ENCODE data around the gene STAT6.

The STAT6 gene

DNA sequence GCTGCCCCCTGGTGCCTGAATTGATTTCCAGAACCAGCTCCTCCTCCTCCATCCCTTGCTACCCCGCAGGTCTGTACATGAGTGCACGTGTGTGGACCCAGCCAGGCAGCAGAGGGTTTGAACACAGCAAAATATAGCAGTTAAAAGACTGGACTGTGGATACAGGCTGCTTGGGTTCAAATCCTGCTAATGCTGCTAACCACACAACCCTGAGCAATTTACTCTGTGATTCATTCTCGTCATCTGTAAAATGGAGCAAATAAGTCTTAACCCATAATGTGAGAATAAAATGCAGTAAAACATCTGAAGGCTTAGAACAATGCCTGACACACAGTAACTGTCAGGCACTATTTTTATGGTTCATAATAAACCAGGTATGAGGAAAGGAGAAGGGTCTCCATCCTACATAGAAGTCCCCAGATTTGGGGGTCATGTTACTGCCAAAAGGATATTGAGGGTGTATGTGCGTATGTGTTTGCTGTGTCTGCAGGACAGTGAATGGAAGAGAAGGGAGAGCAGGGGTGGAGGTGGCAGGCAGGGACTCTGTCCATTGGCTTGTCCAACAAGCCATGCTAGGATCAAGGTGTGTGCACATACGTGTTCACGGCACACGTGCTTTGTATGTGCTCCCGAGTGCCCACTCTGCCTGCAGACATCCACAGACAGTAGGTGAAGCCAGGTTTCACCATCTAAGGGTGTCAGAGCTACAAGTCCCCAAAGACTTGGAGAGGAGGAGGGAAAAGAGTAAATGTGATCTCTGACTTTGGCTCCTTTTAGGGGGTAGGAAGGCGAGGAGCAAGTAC, 1.5 kb upstream of the STAT6 start:
- TF ChIP-seq, protein P1, sequence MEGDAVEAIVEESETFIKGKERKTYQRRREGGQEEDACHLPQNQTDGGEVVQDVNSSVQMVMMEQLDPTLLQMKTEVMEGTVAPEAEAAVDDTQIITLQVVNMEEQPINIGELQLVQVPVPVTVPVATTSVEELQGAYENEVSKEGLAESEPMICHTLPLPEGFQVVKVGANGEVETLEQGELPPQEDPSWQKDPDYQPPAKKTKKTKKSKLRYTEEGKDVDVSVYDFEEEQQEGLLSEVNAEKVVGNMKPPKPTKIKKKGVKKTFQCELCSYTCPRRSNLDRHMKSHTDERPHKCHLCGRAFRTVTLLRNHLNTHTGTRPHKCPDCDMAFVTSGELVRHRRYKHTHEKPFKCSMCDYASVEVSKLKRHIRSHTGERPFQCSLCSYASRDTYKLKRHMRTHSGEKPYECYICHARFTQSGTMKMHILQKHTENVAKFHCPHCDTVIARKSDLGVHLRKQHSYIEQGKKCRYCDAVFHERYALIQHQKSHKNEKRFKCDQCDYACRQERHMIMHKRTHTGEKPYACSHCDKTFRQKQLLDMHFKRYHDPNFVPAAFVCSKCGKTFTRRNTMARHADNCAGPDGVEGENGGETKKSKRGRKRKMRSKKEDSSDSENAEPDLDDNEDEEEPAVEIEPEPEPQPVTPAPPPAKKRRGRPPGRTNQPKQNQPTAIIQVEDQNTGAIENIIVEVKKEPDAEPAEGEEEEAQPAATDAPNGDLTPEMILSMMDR (conservative IDR thresholded peaks at IDR 0.05; ENCODE audit: low read length), result peak; percentile 83
- H3K4me3 ChIP-seq (ENCODE audit: low read length), result peak overlapping the region; percentile 39
- no peak for DNase-seq (ENCODE audit: low read depth)

GRCh38 chr12:57110104-57111030, 795 bp downstream of the STAT6 start:
- no peak for DNase-seq (ENCODE audit: low read depth)
- TF ChIP-seq, protein P1 (conservative IDR thresholded peaks at IDR 0.05; ENCODE audit: low read length), result peak; percentile 1; the same call in 1 of the 2 replicates
- peak overlapping the region; percentile 95 for H3K4me3 ChIP-seq (ENCODE audit: low read length)

GRCh38 chr12:57109207-57110103, 1.7 kb downstream of the STAT6 start:
- no peak for DNase-seq (ENCODE audit: low read depth)
- TF ChIP-seq, protein P1 (conservative IDR thresholded peaks at IDR 0.05; ENCODE audit: low read length), result no peak
- peak overlapping the region; percentile 95 for H3K4me3 ChIP-seq (ENCODE audit: low read length)

DNA sequence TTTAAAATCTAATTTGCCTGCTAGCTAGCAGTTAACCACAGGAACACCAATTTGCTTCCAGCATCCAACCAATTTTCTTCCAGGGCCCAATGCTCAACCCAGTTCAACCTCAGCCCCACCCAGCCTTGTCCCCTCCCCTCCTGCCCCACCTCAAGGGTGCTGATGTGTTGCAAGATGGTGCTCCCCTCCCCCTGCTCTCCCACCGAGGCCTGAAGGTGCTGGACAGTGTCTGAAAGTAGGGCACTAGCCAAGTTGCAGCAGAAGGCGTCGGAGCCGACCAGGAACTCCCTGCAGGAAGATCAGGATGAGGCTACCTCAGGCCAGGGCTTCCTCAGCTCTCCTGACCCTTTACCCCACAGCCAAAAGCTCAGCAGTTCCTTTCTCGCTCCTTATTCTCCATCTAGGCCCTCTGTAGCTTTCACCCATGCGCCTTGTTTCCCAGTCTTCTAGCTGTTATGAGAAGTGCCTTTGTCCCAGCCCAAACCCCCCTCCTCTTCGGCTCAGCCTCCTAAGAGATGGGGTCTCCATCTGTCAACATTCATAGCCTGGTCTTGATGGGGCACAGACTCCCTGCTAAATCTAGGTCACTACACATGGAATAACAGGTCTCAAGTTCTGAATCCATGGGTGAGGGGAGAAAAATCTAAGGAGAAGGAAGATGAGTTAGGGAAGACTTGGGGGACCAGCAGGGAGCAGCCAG, 3.6 kb downstream of the STAT6 start:
- no peak for DNase-seq (ENCODE audit: low read depth)

GRCh38 chr12:57106021-57106708, 5.0 kb downstream of the STAT6 start:
- TF ChIP-seq, protein P1 (conservative IDR thresholded peaks at IDR 0.05; ENCODE audit: low read length), result no peak
- DNase-seq (ENCODE audit: low read depth), result no peak
- H3K4me3 ChIP-seq (ENCODE audit: low read length), result no peak overlapping the region

More for the DNA sequence above, 3.6 kb downstream of the STAT6 start:
- H3K4me3 ChIP-seq (ENCODE audit: low read length), result no peak overlapping the region
- TF ChIP-seq, protein P1 (conservative IDR thresholded peaks at IDR 0.05; ENCODE audit: low read length), result no peak
